Cortex of kidney (tissue), 1 donor: ENCODE data around the gene TYW5.

Experiments
- DNase-seq: peaks from one replicate; lab custom pipeline; 2025; lab: John Stamatoyannopoulos, UW

TYW5 gene, protein sequence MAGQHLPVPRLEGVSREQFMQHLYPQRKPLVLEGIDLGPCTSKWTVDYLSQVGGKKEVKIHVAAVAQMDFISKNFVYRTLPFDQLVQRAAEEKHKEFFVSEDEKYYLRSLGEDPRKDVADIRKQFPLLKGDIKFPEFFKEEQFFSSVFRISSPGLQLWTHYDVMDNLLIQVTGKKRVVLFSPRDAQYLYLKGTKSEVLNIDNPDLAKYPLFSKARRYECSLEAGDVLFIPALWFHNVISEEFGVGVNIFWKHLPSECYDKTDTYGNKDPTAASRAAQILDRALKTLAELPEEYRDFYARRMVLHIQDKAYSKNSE

DNA sequence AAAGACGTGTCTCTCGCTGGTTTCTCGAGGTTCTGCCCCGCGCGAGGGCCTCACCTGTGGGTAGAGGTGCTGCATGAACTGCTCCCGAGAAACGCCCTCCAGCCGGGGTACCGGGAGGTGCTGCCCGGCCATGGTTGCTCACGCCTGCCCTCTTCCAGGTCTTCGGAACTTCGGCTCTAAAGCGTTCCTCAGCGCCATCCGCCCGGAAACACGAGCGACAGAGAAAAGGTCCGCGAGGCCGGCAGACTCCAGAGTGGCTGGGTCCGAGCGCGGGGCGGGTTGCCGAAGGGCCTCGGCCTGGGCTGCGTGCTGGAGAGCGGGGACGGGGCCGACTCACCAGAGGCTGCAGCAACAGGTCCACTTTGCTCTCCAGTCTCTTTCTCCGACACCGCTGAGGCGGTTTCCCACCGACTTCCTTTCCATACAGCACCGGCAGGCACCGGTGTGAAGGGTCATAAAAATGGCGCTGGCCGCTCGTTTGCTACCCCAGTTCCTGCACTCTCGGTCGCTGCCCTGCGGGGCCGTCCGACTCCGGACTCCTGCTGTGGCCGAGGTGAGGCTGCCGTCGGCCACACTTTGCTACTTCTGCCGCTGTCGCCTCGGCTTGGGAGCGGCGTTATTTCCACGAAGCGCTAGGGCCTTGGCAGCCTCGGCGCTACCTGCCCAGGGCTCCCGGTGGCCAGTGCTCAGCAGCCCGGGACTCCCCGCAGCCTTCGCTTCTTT lies at the start of gene TYW5, which contains the start of gene MAIP1:
TSS of gene TYW5 (minus strand) at position 153 of the 723 bp plus-strand sequence. CDS start at position 132, 21 bp downstream.
TSS of gene MAIP1 (plus strand) at position 244 of the 723 bp plus-strand sequence. CDS start at position 461, 217 bp downstream.
- peak; percentile 75 for DNase-seq

- DNase-seq: no peak
Measured at GRCh38 chr2:200003444-200003843, 48.2 kb upstream of the TYW5 start.

GRCh38 chr2:200000444-200001163 lies 45.3 kb upstream of the TYW5 start:
- DNase-seq: no peak

DNA sequence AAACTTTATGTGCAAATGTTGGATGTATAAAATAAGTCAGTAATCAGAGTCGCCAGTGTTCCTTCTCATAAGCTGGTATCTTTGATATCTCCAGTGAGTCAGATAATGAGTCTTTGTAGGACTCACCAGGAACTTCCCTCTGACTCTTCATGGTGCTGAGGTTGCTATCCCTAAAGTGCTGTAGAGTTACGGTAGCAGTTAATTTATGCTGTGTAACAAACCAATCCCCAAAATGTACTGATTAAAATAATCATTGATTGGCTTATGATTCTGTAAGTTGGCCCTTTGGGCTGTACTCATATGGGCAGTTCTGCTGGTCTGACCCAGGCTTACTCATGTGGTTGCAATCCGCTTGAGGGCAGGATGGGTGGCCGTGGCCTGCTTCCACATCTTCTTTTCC lies 43.9 kb upstream of the TYW5 start:
- DNase-seq: no peak

DNA sequence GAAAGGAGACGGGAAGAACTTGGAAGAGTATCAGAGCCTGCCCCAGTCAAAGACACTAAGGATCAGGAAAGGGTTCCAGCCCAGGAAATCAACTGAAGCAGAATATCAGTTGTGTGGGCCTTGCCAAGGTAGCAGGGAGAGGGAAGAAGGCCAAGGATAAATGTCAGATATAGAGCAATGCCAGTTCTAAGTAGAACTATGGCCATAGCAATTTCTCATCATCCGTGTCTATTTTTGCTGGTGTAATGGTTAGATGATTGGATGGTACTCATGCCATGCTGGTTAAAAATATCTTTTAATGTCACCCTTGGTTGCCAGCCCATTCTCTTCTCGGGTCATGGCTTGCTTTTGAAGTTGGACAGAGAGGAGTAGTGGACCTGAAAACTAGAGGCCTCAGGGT lies 42.0 kb upstream of the TYW5 start:
- DNase-seq: no peak

GRCh38 chr2:199994896-199995295 lies 39.6 kb upstream of the TYW5 start:
- DNase-seq: no peak

DNA sequence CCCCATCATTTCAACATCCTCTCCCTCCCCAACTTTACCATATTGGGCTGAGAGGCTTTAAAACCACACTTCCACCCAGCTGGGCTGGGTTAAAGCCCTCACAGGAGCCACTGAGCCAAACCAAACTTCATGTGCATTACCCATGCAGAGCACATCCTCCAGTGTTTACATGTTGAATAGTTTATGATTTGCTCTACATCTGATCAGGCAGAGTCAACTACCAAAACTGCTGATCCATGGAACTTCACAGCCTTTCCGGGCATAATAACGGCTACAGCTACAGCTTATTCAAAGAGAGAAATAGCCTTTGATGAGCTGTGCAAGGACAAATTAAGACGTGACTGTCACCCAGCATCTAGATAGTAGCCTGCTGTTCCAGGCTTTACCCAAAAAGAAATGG lies 39.1 kb upstream of the TYW5 start:
- no peak for DNase-seq

GRCh38 chr2:199992296-199992695 lies 37.0 kb upstream of the TYW5 start:
- DNase-seq: no peak

DNA sequence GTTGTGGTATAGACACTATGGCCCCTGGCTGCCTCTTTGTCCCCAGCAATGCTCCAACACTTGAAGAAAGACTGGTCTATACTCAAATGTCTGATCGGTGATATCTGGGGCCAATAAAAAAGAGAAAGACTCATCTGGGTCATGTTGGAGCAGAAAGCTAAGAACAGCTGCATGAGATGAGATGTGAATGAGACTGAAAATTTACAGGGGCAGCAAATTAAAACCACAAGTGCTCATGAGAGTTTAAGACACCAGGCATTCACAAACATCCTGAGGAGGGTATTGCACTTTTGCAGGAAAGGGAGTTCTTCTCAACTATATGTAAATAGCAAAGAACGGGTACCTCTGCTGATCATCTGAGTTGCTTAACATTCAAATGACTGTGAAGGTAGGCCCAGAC lies 36.4 kb upstream of the TYW5 start:
- DNase-seq: no peak

DNA sequence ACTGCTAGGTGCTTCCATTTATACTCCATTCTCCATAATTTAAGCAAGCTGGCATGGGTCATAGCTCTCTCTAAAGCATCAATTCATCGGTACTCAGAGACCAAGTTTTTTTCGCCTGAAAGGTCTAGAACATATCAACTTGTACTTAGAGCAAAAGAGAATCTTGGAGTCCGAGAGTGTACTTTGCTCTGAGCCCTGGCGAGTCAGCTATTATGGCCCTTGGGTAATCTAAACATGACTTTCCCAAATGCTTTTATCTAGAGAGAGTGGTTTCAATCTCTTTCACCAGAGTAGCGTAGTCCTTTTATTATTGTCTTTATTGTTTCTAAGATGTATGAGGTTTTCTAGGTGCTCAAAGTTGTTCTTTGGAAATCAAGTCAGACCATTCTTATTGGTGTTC lies 34.5 kb upstream of the TYW5 start:
- no peak for DNase-seq

- no peak for DNase-seq
Measured at GRCh38 chr2:199988151-199988550, 32.9 kb upstream of the TYW5 start.

GRCh38 chr2:199987586-199987985 lies 32.3 kb upstream of the TYW5 start:
- no peak for DNase-seq

DNA sequence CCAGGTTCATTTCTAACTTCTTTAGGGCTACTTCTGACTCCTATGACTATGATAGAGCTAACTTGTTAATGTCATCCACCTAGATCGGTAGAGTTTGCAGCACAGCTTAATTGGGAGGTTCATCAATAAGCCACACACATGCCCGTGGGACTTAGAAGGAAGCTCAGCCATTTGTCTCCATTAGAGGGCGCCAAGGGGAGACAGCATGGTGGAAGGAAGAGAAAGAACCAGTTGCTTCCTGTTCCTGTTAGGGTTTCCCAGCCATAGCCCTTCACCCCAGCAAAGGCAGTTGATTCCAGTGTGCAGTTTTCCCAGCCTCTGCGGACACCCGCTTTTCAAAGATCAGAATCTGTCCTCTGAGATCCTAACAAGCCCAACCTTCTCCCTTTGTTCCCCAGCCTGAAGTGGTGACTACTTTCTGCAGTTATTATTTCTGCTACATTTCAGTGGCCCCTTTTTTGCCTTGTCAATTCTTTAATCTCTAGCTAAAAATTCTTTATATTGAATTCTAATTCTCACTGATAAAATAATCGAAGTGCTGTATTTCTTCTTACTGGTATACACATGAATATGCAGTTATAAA lies 30.4 kb upstream of the TYW5 start:
- DNase-seq: no peak

GRCh38 chr2:199984755-199985154 lies 29.5 kb upstream of the TYW5 start:
- no peak for DNase-seq

DNA sequence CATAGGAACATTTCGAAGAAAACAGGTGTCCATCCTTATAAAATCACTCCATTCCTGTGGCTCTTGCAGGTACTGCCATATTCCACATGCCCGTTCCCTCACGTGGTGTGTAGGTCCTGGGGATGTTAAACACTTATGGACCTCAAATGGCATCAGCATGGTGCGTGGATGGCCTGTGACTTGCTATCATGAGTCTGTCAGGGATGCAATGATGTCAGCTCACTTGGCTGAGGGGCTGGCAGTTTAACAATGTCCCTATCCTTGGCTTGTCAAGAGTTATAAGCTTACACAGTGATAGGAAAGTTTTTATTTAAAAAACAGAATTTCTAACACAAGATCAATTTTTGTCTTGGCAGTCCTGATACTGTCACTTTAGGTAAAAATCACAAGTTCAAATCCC lies 28.9 kb upstream of the TYW5 start:
- DNase-seq: no peak

DNA sequence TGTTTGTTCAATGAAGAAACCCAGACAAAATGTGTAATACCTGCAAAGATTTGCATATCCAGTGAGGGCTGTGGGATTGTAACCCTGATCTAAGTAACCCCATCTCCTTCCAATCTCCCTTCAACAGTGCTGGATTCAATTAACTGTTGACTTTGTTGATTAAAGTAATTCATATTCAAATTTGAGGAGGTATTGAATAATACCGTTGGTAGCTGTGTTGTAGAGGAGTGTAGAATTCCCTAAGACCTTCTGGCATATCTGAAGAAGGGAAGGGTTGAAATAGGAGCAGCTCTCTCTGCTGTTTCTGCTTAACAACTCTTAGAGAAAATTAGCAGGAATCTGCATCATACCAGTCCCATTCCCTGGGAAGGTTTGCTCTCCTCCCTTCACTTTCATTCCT lies 28.2 kb upstream of the TYW5 start:
- no peak for DNase-seq

DNA sequence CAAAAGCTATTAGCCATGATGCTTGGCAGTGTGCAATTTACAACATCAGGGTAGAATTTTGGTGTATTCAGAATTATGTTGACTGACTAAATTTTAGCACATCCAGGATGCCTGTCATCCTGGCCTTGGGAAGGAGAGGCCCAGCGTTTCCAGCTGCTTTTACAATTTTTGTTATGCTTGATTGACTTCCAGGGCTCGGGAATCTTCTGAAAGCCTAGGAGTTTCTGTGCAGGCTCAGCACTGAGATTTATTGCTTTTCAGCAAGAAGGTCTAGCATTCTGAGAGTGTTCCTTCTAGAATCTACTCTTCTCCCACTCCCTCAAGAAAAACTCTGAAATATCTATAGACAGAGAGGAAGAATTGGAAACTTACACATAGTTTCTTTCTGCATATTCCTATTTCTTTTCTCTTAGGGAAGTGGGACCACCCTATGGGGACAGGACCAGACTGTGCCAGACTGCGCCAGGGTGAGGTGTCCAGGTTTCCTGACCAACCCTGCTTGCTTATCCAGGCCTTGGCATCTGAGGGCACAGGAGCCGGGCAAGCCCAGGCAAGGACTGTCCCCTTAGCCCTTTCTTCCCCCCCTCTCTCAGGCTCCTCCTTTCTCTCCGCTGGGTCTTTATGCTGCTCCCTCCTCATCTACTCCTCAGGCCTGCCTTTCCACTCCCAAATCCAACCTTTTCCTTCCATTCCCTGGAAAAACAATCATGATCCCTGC lies 27.0 kb upstream of the TYW5 start:
- no peak for DNase-seq

DNA sequence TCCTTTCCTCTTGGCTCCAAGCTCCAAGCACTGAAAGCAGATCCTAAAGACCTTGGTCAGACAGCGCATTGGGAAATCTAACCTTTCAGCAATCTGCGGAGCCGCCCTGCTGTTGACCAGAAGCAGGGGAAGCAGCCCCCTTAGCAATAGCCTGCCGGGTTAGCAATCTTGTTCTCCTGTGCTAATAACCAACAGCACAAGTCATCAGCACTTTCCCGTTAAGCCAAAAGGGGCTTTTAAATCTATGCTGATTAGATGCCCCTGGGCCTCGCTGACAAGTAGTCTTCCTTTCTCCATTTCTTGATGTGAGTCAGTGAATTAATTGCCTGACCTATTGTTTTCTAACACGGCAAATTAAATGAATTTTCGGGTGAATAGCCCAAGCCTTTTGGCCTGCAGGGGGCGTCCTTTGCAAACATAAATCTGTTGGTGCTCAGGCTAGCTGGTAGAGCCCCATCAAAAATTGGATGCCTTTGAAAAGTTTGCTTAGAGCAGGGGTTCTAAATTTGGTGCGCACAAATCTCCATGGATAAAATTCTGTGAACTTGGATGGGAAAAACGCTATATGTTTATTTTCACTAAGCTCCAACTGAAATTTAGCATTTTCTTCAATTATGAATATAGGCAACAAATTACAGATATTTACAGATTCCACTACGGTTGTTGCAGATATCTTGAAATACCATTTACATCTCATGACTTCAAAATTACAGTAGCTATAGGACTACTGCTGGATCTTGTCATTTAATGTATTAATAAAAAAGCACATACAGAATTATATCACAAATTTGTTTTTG lies 24.7 kb upstream of the TYW5 start:
- no peak for DNase-seq

DNA sequence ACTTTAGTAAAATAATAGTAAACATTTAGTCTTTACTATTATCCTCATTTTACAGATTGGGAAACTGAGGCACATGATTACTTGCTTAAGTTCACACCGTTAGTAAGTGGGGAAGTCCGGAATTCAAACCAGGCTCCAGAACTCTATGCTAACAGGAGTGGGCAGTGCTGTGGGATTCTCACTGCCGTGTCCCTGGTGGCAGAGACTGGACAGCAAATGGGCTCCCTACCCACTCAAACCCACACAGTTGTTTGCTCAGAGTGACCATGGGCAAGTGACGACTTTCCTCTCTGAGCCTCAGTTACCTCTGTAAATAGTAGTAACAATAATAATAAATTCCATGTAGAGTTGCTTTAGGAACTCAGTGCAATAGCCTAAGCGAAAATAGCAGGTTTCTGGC lies 24.1 kb upstream of the TYW5 start:
- DNase-seq: no peak

- no peak for DNase-seq
Measured at GRCh38 chr2:199977984-199978415, 22.7 kb upstream of the TYW5 start.
